A549 (cell line): ENCODE measurements around the gene TMEM91. TPM values are rescaled to one million over a fixed set of nuclear protein-coding genes. Genes with fewer than 3 reads are reported as not detected.
"Not testable (repeated sequence)": the region's sequence is repeated elsewhere in the genome, so short reads cannot be mapped to it uniquely, and the experiment has no call there.

Source experiments
- ATAC-seq, 2 experiments: fragments of 200-7000 bp in 1 of 2; fragments of >200 bp in 1 of 2; cut with Nextera tagmentation in 1 of 2; cut with Tn5 transposase in 1 of 2; 3 replicates each; pipeline versions ENCODE4 v1.8.0 to v1.9.1; 2018 to 2020; ENCODE audit warnings: mild to moderate bottlenecking in 1 of 2, moderate library complexity in 1 of 2
- CTCF ChIA-PET: fragments of 300-600 bp; sonication (Branson Sonifier 250); formaldehyde crosslinking; extraction: SDS; loops from one replicate; lab custom pipeline; 2021; ENCODE audit warnings: antibody characterized with exemption, inconsistent platforms; lab: Yijun Ruan, JAX
- POLR2A ChIA-PET: fragments of 350-600 bp; formaldehyde crosslinking; extraction: SDS; loops from one replicate; lab custom pipeline; 2021; ENCODE audit warnings: antibody characterized with exemption, inconsistent platforms; lab: Yijun Ruan, JAX
- DNase-seq, 2 experiments: peaks; one replicate each; pipeline versions ENCODE4 v3.0.0 to v3.0.0-alpha.2; 2011 to 2016; ENCODE audit warnings: low read depth in 1 of 2, low spot score in 1 of 2
- FAIRE-seq: peaks from 2 replicates; lab custom pipeline; 2011; peaks lifted over from hg19 to GRCh38; lab: Jason Lieb, UNC
- H3K27ac ChIP-seq, 2 experiments: fragments of >200 bp; sonication (Bioruptor Twin); formaldehyde crosslinking; 3 replicates each; pipeline ENCODE4 v1.5.1; 2016 to 2017
- H3K4me1 ChIP-seq: fragments of >200 bp; sonication (Bioruptor Twin); formaldehyde crosslinking; 3 replicates; pipeline ENCODE4 v1.6.1; 2016
- H3K4me2 ChIP-seq: fragments of >200 bp; sonication (Bioruptor Twin); formaldehyde crosslinking; 3 replicates; pipeline ENCODE4 v1.6.1; 2016
- H3K4me3 ChIP-seq: fragments of >200 bp; sonication (Bioruptor Twin); formaldehyde crosslinking; 3 replicates; pipeline ENCODE4 v1.5.1; 2016
- H3K9me3 ChIP-seq: fragments of >200 bp; sonication (Bioruptor Twin); formaldehyde crosslinking; 3 replicates; pipeline ENCODE4 v1.6.1; 2016
- CBX2 ChIP-seq: fragments of 200-600 bp; sonication (generic); IDR thresholded peaks from 2 replicates; pipeline ENCODE4 v1.6.1; 2016; ENCODE audit warnings: low read depth, mild to moderate bottlenecking, borderline replicate concordance
- CBX8 ChIP-seq: fragments of 200-600 bp; sonication (generic); IDR thresholded peaks from 2 replicates; pipeline ENCODE4 v1.6.1; 2016
- CHD2 ChIP-seq: fragments of 150-350 bp; IDR thresholded peaks from 2 replicates; pipeline ENCODE4 v1.6.1; 2014; ENCODE audit warnings: low read length; ENCODE audit not compliant: partially characterized antibody
- CHD4 ChIP-seq: fragments of 200-600 bp; sonication (generic); IDR thresholded peaks from 2 replicates; pipeline ENCODE4 v1.6.1; 2016; ENCODE audit warnings: antibody characterized with exemption, mild to moderate bottlenecking, borderline replicate concordance
- ESRRA ChIP-seq: fragments of 150-350 bp; IDR thresholded peaks from 2 replicates; pipeline ENCODE4 v1.6.1; 2014; ENCODE audit warnings: mild to moderate bottlenecking, low read length, borderline replicate concordance
- FOSL2 ChIP-seq, 2 experiments: fragments of 450-650 bp in 1 of 2; fragments of >200 bp in 1 of 2; sonication (Bioruptor Twin) in 1 of 2; formaldehyde crosslinking; IDR thresholded peaks; 2 replicates each; pipeline versions ENCODE4 v1.5.0 to v1.6.1; 2016 to 2020; ENCODE audit warnings: mild to moderate bottlenecking in 1 of 2, moderate library complexity in 1 of 2
- FOXS1 ChIP-seq: fragments of 250-450 bp; sonication (Bioruptor Pico); IDR thresholded peaks from 2 replicates; pipeline ENCODE4 v1.5.0; 2020; ENCODE audit warnings: mild to moderate bottlenecking, moderate library complexity
- HOXA7 ChIP-seq: fragments of 250-450 bp; sonication (Bioruptor Pico); IDR thresholded peaks from 2 replicates; pipeline ENCODE4 v1.5.0; 2020; ENCODE audit warnings: mild to moderate bottlenecking, moderate library complexity
- HOXB5 ChIP-seq: fragments of 250-450 bp; sonication (Bioruptor Pico); IDR thresholded peaks from 2 replicates; pipeline ENCODE4 v1.5.0; 2020; ENCODE audit warnings: mild to moderate bottlenecking, moderate library complexity
- JUNB ChIP-seq: fragments of >200 bp; sonication (Bioruptor Twin); formaldehyde crosslinking; IDR thresholded peaks from 2 replicates; pipeline ENCODE4 v1.6.1; 2016
- MAFK ChIP-seq: fragments of 450-650 bp; IDR thresholded peaks from 2 replicates; pipeline ENCODE4 v1.6.1; 2014; ENCODE audit not compliant: partially characterized antibody
- MYC ChIP-seq: IDR thresholded peaks from 2 replicates; pipeline ENCODE4 v1.6.1; 2012; ENCODE audit warnings: mild to moderate bottlenecking, inconsistent platforms, low read length, improper control_type of control experiment, borderline replicate concordance
- NFE2L2 ChIP-seq: fragments of 150-350 bp; conservative IDR thresholded peaks from 2 replicates; pipeline ENCODE4 v1.6.1; 2014; ENCODE audit warnings: low read length
- NPAS2 ChIP-seq: fragments of 250-450 bp; sonication (Bioruptor Pico); IDR thresholded peaks from 2 replicates; pipeline ENCODE4 v1.8.0; 2022; ENCODE audit warnings: mild to moderate bottlenecking, moderate library complexity, borderline replicate concordance
- NR3C1 ChIP-seq: fragments of >200 bp; sonication (Bioruptor Twin); formaldehyde crosslinking; IDR thresholded peaks from 3 replicates; pipeline ENCODE4 v1.6.1; 2017
- PHF8 ChIP-seq: fragments of 200-600 bp; sonication (generic); IDR thresholded peaks from 2 replicates; pipeline ENCODE4 v1.6.1; 2016; ENCODE audit warnings: low read depth, mild to moderate bottlenecking, antibody characterized with exemption, moderate library complexity, borderline replicate concordance
- POLR2AphosphoS2 ChIP-seq: conservative IDR thresholded peaks from 2 replicates; pipeline ENCODE4 v1.6.1; 2012; ENCODE audit warnings: low read length, improper control_type of control experiment, inconsistent platforms
- RAD21 ChIP-seq, 2 experiments: fragments of >200 bp in 1 of 2; sonication (Bioruptor Twin) in 1 of 2; formaldehyde crosslinking in 1 of 2; IDR thresholded peaks in 1 of 2; conservative IDR thresholded peaks in 1 of 2; 2 replicates in 1 of 2; 3 replicates in 1 of 2; pipeline ENCODE4 v1.6.1; 2012 to 2018; ENCODE audit warnings: inconsistent platforms in 1 of 2
- RARB ChIP-seq: fragments of 250-450 bp; sonication (Bioruptor Pico); IDR thresholded peaks from 2 replicates; pipeline ENCODE4 v1.8.0; 2021; ENCODE audit warnings: mild to moderate bottlenecking, moderate library complexity
- RCOR1 ChIP-seq: fragments of 150-350 bp; IDR thresholded peaks from 2 replicates; pipeline ENCODE4 v1.6.1; 2014; ENCODE audit warnings: antibody characterized with exemption, low read length, low read depth
- RFX5 ChIP-seq: fragments of 450-650 bp; IDR thresholded peaks from 2 replicates; pipeline ENCODE4 v1.7.1; 2014; ENCODE audit warnings: antibody characterized with exemption, mild to moderate bottlenecking, moderate library complexity
- SMC3 ChIP-seq: fragments of >200 bp; sonication (Bioruptor Twin); formaldehyde crosslinking; IDR thresholded peaks from 3 replicates; pipeline ENCODE4 v1.6.1; 2018; ENCODE audit warnings: inconsistent platforms
- TP53 ChIP-seq: fragments of 250-450 bp; sonication (Bioruptor Pico); IDR thresholded peaks from 2 replicates; pipeline ENCODE4 v1.5.0; 2021; ENCODE audit warnings: mild to moderate bottlenecking, moderate library complexity
- ZC3H11A ChIP-seq: fragments of 450-650 bp; IDR thresholded peaks from 2 replicates; pipeline ENCODE4 v1.6.1; 2014; ENCODE audit warnings: antibody characterized with exemption, mild to moderate bottlenecking
- WGBS: methylation state at CpG from one replicate; pipeline ENCODE4 v1.1.6; 2017; ENCODE audit errors: missing lambda C conversion rate; 5-methylcytosine and 5-hydroxymethylcytosine counted together
- polyA plus RNA-seq, 4 experiments: library from polyadenylated mRNA; depleted of rRNA in 3 of 4; stranded (reverse); fragments of >200 nt; fragmentation: RNase III in 1 of 4; extraction: RNeasy Plus Mini Kit Qiagen cat#74134 plus additional on column Dnase treatment in 1 of 4; gene quantifications; 2 replicates in 3 of 4; 3 replicates in 1 of 4; pipeline ENCODE4 v1.2.3, GENCODE V29; 2011 to 2017
- TF ChIP-seq, protein P1 (sequence below): fragments of >200 bp; sonication (Bioruptor Twin); formaldehyde crosslinking; IDR thresholded peaks from 3 replicates; pipeline ENCODE4 v1.5.1; 2016
- TF ChIP-seq, protein P2 (sequence below): IDR thresholded peaks from 2 replicates; pipeline ENCODE4 v1.6.1; 2012
- TF ChIP-seq, protein P3 (sequence below): IDR thresholded peaks from 2 replicates; pipeline ENCODE4 v1.6.1; 2012
- TF ChIP-seq, protein P4 (sequence below): IDR thresholded peaks from 2 replicates; pipeline ENCODE4 v1.6.1; 2012; ENCODE audit warnings: low read depth, borderline replicate concordance

TMEM91 gene
- polyA plus RNA-seq, 2 of the 4 experiments (the other 2 are of a cell fraction) = 4.0 to 5.2 TPM

DNA sequence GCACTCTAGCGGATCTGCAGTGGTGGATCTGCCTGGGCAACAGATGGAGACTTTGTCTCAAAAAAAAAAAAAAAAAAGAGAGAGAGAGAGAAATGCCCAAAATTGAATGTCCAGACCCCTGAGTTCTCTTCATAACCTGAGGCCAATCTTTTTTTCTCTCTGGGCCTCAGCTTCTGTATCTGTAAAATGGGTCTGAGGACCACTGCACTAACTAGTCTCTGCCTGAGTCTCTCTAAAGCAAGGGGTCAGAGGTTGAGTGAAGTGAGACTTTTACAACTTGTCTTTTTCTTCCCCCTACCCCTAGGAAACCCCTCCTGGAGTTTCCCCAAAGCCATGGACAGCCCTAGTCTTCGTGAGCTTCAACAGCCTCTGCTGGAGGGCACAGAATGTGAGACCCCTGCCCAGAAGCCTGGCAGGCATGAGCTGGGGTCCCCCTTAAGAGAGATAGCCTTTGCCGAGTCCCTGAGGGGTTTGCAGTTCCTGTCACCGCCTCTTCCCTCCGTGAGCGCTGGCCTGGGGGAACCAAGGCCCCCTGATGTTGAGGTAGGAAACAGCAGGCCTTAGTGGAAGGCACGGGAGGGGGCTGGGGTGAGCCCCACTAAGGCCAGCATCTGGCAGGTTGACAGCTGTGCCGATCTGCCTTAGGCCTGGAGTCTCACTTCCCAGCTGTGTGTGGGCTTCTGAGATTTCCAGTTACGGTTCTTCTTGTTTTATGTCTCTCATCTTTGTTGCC lies 1.8 kb downstream of the TMEM91 start:
- TF ChIP-seq, protein P1, sequence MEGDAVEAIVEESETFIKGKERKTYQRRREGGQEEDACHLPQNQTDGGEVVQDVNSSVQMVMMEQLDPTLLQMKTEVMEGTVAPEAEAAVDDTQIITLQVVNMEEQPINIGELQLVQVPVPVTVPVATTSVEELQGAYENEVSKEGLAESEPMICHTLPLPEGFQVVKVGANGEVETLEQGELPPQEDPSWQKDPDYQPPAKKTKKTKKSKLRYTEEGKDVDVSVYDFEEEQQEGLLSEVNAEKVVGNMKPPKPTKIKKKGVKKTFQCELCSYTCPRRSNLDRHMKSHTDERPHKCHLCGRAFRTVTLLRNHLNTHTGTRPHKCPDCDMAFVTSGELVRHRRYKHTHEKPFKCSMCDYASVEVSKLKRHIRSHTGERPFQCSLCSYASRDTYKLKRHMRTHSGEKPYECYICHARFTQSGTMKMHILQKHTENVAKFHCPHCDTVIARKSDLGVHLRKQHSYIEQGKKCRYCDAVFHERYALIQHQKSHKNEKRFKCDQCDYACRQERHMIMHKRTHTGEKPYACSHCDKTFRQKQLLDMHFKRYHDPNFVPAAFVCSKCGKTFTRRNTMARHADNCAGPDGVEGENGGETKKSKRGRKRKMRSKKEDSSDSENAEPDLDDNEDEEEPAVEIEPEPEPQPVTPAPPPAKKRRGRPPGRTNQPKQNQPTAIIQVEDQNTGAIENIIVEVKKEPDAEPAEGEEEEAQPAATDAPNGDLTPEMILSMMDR = no peak
- TF ChIP-seq CBX8 = no peak
- TF ChIP-seq CHD2 = no peak
- TF ChIP-seq HOXB5 (CRISPR knock-in tag) = no peak
- TF ChIP-seq MYC = no peak
- no peak for TF ChIP-seq RFX5
- no peak for TF ChIP-seq RAD21 (conservative IDR thresholded peaks at IDR 0.05 in 1 of 2, IDR thresholded peaks at IDR 0.05 in 1 of 2)
- TF ChIP-seq, protein P2, sequence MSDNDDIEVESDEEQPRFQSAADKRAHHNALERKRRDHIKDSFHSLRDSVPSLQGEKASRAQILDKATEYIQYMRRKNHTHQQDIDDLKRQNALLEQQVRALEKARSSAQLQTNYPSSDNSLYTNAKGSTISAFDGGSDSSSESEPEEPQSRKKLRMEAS = no peak
- no peak for TF ChIP-seq RCOR1
- no peak for TF ChIP-seq CBX2
- TF ChIP-seq FOSL2 (IDR thresholded peaks at IDR 0.05) = no peak
- no peak for TF ChIP-seq FOSL2 (CRISPR knock-in tag; IDR thresholded peaks at IDR 0.05)
- TF ChIP-seq ESRRA = no peak
- TF ChIP-seq, all 56 proteins: peak for 0
- peaks cover 18% of the 10 kb centered on the region for H3K4me1 ChIP-seq
- POLR2A ChIA-PET = interaction anchor here (1.1 to 1.3 kb wide), 2 partner anchors 9 to 61 kb away, joined by 4 to 5 read pairs; no protein-coding TSS in a partner anchor
- no peak overlapping the region for H3K4me2 ChIP-seq
- no peaks in the 10 kb centered on the region for H3K9me3 ChIP-seq
- ATAC-seq (peak; percentile 31 to 35; a peak in 5 of 6 replicates), DNase-seq (no peak), FAIRE-seq (no peak)
- WGBS = 90% methylated on average over 9 of the region's 9 CpGs
- CTCF ChIA-PET = interaction anchor here (0.6 to 7.6 kb wide), 13 partner anchors 10 to 1064 kb away, joined by 3 to 37 read pairs (median 5); partner anchors contain the start of gene B9D2
- H3K4me3 ChIP-seq = no peak overlapping the region
- H3K27ac ChIP-seq = no peak overlapping the region

DNA sequence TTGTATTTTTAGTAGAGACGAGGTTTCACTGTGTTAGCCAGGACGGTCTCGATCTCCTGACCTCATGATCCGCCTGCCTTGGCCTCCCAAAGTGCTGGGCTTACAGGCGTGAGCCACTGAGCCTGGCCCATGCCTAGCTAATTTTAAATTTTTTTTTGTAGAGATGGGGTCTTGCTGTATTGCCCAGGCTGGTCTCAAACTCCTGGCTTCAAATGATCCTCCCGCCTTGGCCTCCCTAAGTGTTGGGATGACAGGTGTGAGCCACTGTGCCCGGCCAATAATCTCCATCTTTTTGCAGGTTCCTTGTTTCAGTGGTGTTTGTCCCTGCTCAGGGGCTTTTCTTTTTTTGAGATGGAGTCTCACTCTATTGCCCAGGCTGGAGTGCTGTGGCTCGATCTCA lies 5.2 kb downstream of the TMEM91 start:
- H3K4me3 ChIP-seq, ATAC-seq, FAIRE-seq, H3K9me3 ChIP-seq, H3K27ac ChIP-seq, H3K4me1 ChIP-seq, H3K4me2 ChIP-seq, DNase-seq: not testable (repeated sequence)
- CTCF ChIA-PET = interaction anchor here (0.6 to 7.6 kb wide), 12 partner anchors 9 to 218 kb away, joined by 3 to 37 read pairs (median 6); partner anchors contain the start of gene B9D2
- WGBS = 94% methylated on average over 8 of the region's 8 CpGs
- POLR2A ChIA-PET = interaction anchor here (3.2 kb wide), 1 partner anchor 17 kb away, joined by 34 read pairs; the partner anchor contains the start of gene B9D2

DNA sequence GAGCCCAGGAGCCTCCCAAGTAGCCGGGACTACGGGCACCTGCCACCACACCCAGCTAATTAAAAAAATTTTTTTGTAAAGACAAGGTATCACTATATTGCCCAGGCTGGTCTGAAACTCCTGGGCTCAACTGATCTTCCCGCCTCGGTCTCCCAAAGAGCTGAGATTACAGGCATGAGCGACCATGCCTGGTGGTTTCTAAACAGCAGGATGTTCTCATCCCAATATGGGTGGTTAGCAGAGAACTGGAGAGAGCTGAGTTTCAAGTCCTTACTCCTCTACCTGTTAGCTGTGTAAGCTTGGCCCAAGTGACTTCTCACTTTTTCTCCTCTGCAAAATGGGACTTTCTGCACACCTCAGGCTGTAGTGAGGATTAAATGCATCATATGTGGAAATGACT lies 8.0 kb downstream of the TMEM91 start:
- FAIRE-seq (peak; percentile 76), ATAC-seq (no peak), DNase-seq (no peak)
- H3K4me1 ChIP-seq = no peaks in the 10 kb centered on the region
- H3K27ac ChIP-seq = no peak overlapping the region
- no peaks in the 10 kb centered on the region for H3K9me3 ChIP-seq
- no peak overlapping the region for H3K4me2 ChIP-seq
- CTCF ChIA-PET = interaction anchor here (0.9 to 2.5 kb wide), 6 partner anchors 11 to 180 kb away, joined by 3 to 7 read pairs (median 4); partner anchors contain the start of genes B9D2 and DMAC2
- no peak overlapping the region for H3K4me3 ChIP-seq
- 85% methylated on average over 5 of the region's 5 CpGs for WGBS
- POLR2A ChIA-PET = interaction anchor here (0.9 to 1.3 kb wide), 2 partner anchors 20 to 55 kb away, joined by 4 to 5 read pairs; partner anchors contain the start of genes B9D2 and DMAC2
- TF ChIP-seq RARB (CRISPR knock-in tag) (no peak), POLR2AphosphoS2 (no peak), RFX5 (no peak), NFE2L2 (no peak), JUNB (no peak), ZC3H11A (no peak), MAFK (no peak), PHF8 (no peak), SMC3 (no peak), HOXA7 (CRISPR knock-in tag) (no peak), NPAS2 (no peak), CHD4 (no peak), FOXS1 (CRISPR knock-in tag) (no peak), TP53 (CRISPR knock-in tag) (no peak), NR3C1 (no peak)
- TF ChIP-seq, protein P3, sequence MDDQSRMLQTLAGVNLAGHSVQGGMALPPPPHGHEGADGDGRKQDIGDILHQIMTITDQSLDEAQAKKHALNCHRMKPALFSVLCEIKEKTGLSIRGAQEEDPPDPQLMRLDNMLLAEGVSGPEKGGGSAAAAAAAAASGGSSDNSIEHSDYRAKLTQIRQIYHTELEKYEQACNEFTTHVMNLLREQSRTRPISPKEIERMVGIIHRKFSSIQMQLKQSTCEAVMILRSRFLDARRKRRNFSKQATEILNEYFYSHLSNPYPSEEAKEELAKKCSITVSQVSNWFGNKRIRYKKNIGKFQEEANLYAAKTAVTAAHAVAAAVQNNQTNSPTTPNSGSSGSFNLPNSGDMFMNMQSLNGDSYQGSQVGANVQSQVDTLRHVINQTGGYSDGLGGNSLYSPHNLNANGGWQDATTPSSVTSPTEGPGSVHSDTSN = no peak
- TF ChIP-seq, protein P2 = no peak
- TF ChIP-seq, protein P4, sequence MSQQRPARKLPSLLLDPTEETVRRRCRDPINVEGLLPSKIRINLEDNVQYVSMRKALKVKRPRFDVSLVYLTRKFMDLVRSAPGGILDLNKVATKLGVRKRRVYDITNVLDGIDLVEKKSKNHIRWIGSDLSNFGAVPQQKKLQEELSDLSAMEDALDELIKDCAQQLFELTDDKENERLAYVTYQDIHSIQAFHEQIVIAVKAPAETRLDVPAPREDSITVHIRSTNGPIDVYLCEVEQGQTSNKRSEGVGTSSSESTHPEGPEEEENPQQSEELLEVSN = no peak
